T-helper 22 cell (primary cell): ENCODE measurements around the gene OPRPN.

ENCODE experiments used
- DNase-seq: peaks from one replicate; pipeline ENCODE4 v3.0.0-alpha.2; 2020; ENCODE audit warnings: low read depth

The OPRPN gene, protein sequence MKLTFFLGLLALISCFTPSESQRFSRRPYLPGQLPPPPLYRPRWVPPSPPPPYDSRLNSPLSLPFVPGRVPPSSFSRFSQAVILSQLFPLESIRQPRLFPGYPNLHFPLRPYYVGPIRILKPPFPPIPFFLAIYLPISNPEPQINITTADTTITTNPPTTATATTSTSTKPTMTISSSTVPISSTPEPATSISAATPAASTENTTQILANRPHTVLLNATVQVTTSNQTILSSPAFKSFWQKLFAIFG

DNA sequence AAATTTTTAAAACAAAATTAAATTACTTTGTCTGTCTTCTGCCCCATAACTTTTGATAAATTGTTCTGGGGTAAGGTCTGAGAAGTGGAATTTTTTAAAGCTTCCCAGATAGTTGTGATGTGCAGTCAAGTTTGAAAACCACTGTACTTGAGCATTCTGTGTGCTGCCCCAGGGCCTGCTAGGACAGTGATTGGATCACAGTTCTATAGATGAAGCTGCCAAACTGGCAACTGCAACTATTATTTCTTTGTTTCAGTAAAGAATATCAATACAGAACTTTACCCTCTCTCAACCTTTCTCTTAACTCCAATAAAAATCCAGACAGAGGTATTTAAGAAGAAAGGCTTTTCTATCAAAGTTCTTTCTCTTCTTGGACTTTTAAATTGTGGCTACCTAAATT, at the start of gene OPRPN:
Gene OPRPN (plus strand): TSS at position 361 of the 400 bp plus-strand sequence. CDS start 1,346 bp downstream, outside the sequence.
- DNase-seq, result no peak

DNA sequence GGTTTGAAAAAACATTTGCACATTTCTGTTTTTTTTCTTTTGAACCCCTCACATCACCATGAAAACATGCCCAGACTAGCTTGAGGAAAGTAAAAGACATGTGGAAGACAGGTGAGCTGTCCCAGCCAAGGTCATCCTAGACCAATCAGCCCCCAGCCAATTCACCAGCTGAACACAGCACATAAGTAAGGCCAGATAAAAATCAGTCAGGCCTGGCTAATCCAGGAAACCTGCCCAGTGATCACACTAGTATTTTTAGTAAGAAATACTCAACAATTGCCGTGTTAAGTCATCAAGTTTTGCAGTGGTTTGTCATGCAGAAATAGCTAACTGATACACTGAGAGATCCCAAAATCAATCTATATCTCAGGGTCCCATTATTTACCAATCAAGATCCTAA, 41.6 kb upstream of the OPRPN start:
- no peak for DNase-seq

DNA sequence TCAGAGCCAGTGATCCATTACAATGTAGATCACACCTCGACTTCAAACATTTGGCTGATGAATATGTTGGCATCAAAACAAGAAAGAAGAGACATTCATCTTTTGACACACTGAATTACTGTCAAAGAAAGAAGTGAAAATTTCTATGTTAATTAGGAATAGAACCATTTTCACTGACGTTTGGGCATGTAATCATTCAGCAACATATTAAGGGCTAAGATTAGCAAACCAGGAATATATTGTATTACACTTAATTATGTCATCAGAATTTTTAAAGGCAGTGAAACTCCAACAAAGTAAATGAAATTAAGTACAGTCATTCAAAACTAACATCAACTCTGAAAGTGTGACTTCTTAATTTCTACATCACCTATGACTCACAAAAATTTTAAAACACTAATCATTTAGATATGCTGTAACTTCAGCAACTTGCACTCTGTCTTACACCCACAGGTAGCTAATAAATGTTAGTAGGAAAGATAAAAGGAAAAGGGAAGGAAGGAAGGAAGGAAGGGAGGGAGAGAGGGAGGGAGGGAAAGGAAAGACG, 38.6 kb upstream of the OPRPN start:
- no peak for DNase-seq

DNA sequence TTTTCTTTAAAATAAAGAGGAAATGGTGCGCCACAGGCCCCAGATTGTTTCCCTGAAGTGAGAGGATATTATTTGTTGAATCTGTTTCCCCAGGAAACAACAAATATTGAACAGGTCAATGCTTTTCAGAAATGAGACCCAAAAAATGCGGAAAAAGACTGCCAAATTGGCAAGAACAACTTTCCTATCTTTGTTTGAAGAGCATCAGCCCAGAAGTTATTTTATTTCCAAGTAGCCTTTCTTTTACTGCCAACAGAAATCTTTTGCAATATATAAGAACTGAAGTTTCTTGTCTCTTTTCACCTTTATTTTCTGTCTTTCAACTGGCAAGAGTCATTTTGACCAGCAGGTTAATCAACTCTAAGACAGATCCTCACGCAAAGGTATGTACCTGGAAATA, 37.3 kb upstream of the OPRPN start, which contains the start of gene SMR3A:
Gene SMR3A (plus strand): TSS at position 301 of the 400 bp plus-strand sequence. CDS start 1,356 bp downstream, outside the sequence.
- DNase-seq, result no peak

DNA sequence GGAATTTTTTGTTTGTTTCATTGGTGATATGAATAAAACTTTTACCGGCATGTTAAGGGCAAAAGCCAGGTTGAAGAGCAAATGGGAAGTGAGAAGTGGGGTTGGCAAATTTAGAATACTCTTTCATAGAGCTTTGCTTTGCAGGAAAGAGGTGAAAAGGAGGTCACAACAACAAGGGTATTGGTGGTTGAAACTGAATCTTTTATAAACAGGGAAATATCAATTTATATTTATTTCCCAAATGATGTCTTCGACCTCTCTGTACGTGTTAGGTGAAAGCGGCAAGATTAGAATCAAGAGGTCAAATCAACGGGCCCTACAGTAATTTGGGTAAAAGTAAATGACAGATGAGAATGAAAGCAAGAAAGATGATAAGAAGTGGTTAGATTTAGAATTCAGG, 33.7 kb upstream of the OPRPN start:
- DNase-seq, result no peak

DNA sequence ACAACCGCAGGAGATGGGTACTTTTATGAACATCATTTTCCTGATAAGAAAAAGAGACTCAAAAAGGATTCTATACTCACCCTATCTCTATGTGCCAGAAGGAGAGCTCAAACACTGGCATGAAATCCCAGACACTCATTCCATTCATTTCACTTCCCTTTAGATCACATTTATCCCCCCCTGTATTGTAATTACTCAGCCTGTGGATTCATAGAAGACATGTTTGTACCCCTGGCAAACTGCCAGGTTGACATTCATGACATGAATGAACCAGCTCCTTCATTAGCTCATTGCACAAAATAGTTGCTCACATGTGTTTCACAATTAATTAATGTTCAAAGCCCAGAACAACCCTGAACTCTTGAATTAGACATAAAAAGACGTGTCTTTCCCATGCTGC, 32.3 kb upstream of the OPRPN start:
- DNase-seq, result no peak

DNA sequence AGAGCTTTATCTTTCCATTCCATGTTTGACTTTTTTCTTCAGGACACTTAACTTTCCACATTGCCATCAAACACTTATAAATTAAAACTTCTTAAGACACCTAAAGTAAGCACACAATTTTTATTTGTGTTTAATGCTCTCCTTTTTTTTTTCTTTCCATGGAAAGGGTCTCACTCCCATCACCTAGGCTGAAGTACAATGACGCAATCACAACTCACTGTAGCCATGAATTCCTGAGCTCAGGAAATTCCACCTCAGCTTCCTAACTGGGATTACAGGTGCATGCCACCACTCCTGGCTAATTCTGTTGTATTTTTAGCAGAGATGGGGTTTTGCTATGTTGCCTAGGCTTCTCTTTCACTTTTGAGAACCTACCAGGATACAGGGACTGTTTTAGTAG, 29.9 kb upstream of the OPRPN start:
- DNase-seq, result no peak

DNA sequence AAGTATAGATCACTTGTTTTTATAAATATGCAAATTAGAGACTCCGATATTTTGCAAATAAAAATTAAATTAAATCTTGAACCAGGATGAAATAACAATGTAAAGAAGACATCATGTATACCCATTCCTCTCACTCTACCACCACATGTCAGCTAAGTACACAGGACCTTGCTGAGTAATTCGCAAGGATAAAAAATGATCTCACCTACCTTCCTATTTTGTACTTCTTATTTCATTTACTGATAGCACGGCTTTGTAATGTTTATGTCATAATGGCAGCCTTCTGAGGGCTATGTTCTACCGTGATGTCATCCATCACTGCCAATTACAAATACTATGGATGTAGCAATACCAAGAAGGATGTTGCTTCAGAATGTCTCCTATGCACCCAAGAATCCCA, 25.8 kb upstream of the OPRPN start:
- DNase-seq, result no peak

DNA sequence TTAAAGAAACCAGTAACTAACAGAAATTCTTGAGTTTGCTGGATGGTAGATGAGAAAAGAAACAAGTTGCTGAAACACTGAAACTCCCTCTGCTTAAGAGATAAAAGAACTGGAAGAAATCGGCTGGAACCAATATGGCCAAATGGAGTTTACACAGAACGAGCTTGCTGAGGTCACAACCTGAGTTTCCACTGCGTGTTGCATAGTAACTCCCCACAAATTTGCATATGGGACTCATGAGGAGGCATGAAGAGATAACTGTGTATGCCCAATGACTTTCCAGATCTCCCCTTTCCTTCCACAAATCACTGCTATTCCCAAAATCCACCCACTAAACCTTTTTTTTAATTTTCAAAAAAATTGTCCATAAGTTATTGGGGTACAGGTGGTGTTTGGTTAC, 25.0 kb upstream of the OPRPN start:
- no peak for DNase-seq

DNA sequence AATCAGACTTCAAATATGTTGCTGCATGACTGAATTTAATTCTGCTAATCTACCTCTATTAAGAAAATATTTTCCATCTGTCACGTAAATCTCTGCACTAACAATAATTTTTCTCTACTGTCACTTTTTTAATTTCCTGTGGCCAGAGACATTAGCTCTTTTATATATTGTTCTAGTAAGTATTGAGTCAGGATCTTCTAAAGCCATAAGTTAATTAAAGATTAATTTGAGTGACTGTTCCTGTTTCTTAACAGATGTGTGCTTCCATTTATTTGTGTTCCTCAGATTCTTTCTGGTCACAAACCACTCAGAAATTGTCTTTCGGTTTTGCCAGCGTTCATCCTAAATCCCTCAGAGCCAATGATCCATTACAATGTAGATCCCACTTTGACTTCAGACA, 17.2 kb upstream of the OPRPN start:
- DNase-seq, result no peak

DNA sequence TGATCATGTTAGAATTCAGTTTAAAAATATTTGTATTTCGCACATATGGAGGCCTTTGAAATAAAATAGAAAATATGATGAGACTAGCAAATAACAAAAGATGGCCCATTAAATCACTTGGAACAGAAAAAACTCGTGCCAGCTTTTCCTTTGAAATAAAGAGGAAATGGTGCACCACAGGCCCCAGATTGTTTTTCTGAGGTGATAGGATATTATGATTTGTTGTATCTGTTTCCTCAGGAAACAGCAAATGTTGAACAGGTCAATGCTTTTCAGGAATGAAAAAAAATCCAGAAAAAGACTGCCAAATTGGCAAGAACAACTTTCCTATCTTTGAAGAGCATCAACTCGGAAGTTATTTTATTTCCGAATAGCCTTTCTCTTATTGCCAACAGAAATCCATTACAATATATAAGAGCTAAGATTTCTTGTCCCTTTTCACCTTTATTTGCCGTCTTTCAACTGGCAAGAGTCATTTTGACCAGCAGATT, 15.0 kb upstream of the OPRPN start, which contains the start of gene SMR3B:
Gene SMR3B (plus strand): TSS at position 441 of the 491 bp plus-strand sequence. CDS start 1,380 bp downstream, outside the sequence.
- no peak for DNase-seq

DNA sequence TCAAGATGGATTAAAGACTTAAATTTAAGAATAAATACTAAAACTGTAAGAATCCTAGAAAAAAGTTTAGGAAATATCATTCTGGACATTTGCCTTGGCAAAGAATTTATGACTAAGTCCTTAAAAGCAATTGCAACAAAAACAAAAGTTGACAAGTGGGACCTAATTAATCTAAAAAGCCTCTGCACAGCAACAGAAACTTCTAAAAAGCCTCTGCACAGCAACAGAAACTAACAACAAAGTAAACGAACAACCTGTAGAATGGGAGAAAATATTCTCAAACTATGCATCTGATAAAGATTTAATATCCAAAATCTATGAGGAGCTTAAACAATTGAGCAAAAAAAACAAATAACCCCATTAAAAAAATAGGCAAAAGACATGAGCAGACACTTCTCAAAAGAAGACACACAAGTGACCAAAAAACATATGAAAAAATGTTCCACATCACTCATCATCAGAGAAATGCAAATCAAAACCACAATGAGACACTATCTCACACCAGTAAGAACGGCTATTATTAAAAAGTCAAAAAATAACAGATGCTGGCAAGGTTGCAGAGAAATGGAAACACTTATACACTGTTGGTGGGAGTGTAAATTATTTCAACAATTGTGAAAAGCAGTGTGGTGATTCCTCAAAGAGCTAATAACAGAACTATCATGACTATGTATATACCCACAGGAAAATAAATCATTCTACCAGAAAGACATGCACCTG, 5.5 kb upstream of the OPRPN start:
- DNase-seq, result no peak

DNA sequence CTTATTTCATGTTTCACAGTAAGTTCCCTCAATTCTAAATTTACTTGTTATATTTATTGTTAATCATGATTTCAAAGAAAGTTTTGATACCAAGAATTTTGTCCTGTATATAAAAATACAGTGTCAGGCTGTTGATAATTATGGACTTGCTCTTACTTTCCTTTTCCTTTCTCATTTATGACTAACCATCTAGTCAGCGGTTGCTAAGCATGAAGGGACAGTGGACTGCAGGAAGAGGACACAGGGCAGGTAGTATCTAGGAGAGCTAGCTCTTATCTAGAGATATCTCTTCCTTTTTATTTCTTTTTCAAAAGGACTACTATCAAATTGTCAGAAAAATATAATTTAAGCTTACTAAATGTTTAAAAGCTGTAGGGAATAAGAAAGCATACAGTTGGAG, 1.6 kb downstream of the OPRPN start:
- no peak for DNase-seq

DNA sequence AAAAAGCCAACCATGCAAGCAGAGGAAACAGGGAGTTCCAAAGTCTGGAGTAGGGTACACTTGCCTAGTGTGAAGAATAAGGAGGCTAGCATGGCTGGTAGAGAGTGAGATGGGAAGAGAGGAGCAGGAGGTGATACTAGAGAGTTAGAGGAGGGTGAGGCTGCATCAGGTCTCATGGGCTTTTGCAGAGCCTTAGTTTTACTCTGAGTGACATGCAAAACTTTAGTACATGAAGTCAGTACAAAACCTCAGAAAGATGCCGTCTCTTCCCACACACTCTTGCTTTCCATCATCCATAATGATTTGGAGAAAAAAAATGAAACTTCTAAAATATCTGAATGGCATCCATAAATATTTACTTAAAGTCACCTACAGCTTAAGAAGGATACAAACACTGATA, 5.0 kb downstream of the OPRPN start:
- DNase-seq, result no peak

DNA sequence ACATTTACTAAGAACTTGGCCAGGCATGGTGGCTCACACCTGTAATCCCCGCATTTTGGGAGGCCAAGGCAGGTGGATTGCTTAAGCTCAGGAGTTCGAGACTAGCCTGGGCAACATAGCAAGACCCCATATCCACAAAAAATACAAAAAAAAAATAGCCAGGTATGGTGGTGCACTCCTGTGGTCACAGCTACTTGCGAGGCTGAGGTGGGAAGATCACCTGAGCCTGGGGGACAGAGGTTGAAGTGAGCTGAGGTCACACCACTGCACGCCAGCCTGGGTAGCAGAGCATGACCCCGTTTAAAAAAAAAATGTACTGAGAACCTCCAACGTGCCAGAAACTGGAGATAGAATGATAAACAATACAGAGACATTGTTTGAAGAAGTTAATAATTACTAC, 8.0 kb downstream of the OPRPN start:
- DNase-seq, result no peak

DNA sequence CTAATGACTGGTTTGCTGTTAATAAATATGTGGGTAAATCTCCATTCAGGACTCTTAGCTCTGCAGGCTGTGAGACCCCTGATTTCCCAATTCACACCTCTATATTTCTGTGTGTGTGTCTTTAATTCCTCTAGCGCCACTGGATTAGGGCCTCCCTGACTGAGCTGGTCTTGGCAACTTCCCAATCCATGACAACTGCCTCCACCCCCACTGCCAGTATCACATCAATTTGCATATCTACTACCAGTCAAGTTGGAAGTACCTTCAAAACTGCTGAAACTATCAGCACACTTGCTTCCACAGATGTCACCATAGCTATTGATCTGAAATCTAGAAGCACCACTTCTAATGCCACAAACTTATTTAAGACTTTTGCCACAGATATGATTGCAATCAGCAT, 27.6 kb downstream of the OPRPN start:
- DNase-seq, result no peak

DNA sequence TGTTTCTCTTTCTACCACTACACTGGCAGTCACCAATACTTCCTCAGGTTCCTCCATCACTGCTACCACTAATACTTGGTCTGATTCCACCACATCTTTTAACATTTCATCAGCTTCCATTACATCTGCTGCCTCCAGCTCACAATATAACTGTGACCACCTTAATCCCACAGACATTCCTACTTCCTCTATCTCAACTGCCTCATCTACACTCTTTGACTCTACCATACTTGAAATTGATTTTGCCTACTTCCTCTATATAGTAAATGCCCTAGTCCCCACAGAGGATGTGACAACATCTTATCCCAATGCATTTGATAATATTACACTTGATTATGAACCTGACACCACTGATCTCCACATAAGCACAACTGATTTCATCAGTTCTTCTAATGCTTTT, 29.0 kb downstream of the OPRPN start:
- DNase-seq, result no peak

DNA sequence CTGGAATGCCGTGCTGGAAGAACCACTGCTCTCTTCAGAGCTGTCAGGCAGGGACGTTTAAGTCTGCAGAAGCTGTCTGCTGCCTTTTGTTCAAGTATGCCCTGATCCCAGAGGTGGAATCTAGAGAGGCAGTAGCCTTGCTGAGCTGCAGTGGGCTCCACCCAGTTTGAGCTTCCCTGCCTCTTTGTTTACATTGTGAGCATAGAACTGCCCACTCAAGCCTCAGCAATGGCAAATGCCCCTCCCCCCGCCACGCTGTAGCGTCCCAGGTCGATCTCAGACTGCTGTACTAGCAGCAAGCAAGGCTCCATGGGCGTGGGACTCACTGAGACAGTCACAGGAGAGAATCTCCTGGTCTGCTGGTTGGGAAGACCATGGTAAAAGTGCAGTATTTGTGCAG, 39.5 kb downstream of the OPRPN start:
- no peak for DNase-seq

DNA sequence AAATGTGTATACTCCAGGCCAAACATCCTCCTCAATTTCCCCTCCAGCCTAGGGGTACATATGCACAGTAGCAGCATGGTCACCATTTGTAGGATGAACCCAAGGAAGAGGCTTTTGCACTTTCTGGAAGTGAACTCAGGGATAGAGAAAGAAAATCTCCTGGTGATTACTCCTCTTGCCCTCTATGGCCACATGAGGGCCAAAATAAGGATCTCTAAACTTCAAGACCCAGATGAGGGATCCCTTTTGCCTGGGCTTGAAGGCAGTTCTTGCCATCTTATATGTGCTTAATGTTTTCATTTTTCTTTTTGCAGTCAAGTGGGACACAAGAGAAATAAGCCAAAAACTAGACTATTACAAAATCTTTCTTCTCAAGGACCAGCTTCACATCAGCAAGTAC, 44.7 kb downstream of the OPRPN start:
- no peak for DNase-seq

DNA sequence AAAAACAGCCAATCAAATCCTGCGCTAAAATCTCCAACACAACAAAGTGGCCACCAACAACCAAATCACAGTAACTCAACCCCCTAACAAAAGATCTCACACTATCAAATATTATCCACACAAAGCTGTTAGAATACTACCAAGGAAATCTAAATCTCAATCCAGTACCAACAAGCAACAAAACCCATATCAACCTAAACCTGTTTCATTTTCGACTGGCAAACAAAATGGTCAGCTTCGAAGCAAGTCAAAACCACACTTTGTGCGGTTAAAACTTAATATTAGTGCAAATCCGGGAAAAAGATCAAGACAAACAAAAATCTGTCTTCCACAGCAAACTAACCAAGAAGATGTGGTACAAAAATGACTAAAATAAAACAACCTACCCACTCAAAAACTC, 45.6 kb downstream of the OPRPN start:
- DNase-seq, result no peak

DNA sequence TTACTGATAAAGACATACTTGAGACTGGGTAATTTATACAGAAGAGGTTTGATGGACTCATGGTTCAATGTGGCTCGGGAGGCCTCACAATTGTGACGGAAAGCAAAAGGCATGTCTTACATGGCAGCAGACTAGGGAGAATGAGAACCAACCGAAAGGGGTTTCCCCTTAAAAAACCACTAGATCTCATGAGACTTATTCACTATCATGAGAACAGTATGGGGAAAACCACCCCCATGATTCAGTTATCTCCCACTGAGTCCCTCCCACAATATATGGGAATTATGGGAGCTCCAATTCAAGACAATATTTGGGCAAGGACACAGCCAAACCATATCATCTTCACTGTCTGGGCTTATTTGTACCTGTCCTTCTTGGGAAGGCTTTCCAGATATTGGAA, 51.5 kb downstream of the OPRPN start:
- DNase-seq, result no peak

DNA sequence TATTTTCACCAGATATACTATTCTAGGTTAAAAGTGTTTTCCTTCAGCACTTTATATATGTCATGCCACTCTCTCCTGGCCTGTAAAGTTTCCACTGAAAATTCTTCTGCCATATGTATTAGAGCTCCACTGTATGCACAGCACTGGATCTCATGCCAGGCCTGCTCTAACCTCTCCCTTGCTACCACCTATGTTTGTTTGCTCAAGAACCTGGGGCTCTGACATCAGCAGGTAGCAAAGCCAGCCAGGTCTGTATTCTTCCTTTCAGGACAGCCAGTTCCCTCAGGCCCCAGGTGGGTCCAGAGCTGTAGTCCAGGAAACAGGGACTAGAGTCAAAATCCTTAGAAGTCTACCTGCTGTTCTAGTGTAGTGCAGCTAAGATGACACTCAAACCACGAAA, 55.2 kb downstream of the OPRPN start:
- DNase-seq, result no peak
